COLO829 (cell line): Measurements from ENCODE around the gene RAPGEF6.

Experiments used
- DNase-seq: peaks from one replicate; pipeline ENCODE4 v3.0.0; 2012; ENCODE audit warnings: low spot score

Gene RAPGEF6

GRCh38 chr5:131541071-131541470, 94.0 kb downstream of the RAPGEF6 start:
- DNase-seq, result peak; percentile 4

- DNase-seq, result no peak
Observed at GRCh38 chr5:131539251-131539650, 95.8 kb downstream of the RAPGEF6 start.

- DNase-seq, result no peak
Observed at GRCh38 chr5:131538177-131538593, 96.8 kb downstream of the RAPGEF6 start.

- no peak for DNase-seq
Observed at GRCh38 chr5:131536850-131537448, 98.1 kb downstream of the RAPGEF6 start.

GRCh38 chr5:131536211-131536826, 98.7 kb downstream of the RAPGEF6 start:
- no peak for DNase-seq

GRCh38 chr5:131534974-131535373, 100.1 kb downstream of the RAPGEF6 start:
- DNase-seq, result no peak

GRCh38 chr5:131533836-131534235, 101.2 kb downstream of the RAPGEF6 start:
- DNase-seq, result no peak

- no peak for DNase-seq
Observed at GRCh38 chr5:131532031-131532640, 102.9 kb downstream of the RAPGEF6 start.

GRCh38 chr5:131530706-131531331, 104.2 kb downstream of the RAPGEF6 start:
- DNase-seq, result no peak

- no peak for DNase-seq
Observed at GRCh38 chr5:131528682-131529081, 106.3 kb downstream of the RAPGEF6 start.

- DNase-seq, result no peak
Observed at GRCh38 chr5:131525805-131526204, 109.2 kb downstream of the RAPGEF6 start.

- no peak for DNase-seq
Observed at GRCh38 chr5:131524431-131524830, 110.6 kb downstream of the RAPGEF6 start.

GRCh38 chr5:131523500-131524185, 111.4 kb downstream of the RAPGEF6 start:
- DNase-seq, result no peak

GRCh38 chr5:131521252-131521651, 113.8 kb downstream of the RAPGEF6 start:
- DNase-seq, result no peak

- no peak for DNase-seq
Observed at GRCh38 chr5:131515348-131515747, 119.7 kb downstream of the RAPGEF6 start.

- no peak for DNase-seq
Observed at GRCh38 chr5:131514316-131515283, 120.4 kb downstream of the RAPGEF6 start.

GRCh38 chr5:131513780-131514179, 121.2 kb downstream of the RAPGEF6 start:
- DNase-seq, result no peak

- DNase-seq, result no peak
Observed at GRCh38 chr5:131511934-131512333, 123.1 kb downstream of the RAPGEF6 start.

GRCh38 chr5:131509801-131510200, 125.2 kb downstream of the RAPGEF6 start:
- DNase-seq, result no peak

- DNase-seq, result no peak
Observed at GRCh38 chr5:131505237-131505908, 129.7 kb downstream of the RAPGEF6 start.

GRCh38 chr5:131496400-131496713, 138.7 kb downstream of the RAPGEF6 start:
- DNase-seq, result no peak
